Measurements from ENCODE around the gene ADAMTS7.
"Not testable (repeated sequence)": the region's sequence is repeated elsewhere in the genome, so short reads cannot be mapped to it uniquely, and the experiment has no call there.

ADAMTS7 gene

GRCh38 chr15:78765154-78765860, 46.0 kb downstream of the ADAMTS7 start:
- DNase-seq (ENCODE audit: low read depth in 4 of 4, low spot score in 1 of 4) = not testable (repeated sequence)

DNA sequence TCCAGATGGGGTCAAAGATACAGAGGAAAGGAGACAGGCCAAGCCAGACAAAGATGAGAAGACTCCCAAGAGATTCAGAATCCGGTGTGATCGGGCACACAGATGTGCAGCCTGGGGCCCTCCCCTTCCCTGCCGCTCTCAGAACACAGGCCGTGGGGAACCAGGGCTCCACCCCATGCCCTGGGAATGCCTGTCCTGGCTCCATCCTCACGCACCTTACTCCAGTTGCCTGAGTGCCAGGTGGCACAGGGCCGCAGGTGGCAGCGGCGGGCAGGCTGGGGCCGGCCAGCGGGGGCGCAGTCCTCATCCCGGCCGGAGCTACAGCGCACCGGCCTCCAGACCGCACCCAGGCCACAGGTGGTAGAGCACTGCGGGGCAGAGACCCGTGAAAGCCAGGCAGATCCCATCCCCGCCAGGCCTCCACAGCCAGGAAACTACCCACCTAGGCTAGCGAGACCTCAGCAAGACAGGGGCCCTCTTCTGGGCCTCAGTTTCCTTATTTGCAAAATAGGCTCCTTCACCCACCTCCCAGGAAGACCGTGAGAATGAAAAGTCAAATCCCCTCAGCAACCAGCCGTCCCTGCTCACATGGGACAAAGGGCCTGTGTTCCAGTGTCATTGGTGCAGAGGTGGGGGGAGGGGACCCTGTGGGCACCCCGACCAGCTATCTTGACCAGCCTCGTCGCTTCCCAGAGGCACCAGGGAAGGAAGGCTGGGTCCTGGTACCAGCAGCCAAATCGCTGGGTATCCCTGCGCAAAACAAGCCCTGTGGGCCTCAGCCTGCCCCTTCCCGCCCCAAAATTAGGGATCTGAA, 46.7 kb downstream of the ADAMTS7 start:
- DNase-seq (ENCODE audit: low read depth in 4 of 4, low spot score in 1 of 4) = not testable (repeated sequence)

DNA sequence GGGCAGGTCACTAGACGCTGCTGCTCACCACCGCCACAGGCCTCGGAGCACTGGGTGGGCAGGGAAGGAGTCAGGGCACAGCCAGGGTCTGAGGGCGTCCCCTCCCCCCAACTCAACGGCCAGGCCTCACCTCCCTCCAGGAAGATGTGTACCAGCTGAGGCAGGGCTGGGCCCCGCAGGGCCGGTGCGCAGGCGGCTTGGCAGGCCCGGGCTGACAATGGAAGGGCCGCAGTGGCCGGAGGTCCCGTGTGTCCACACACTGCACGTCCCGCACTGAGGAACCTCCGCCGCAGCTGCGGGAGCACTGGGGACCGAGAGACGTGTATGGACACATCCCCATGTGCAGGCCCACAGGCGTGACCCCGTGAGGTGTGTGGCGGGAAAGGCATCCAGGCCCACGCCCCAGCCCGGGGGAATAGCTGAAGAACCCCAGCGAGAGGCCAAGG, 47.4 kb downstream of the ADAMTS7 start:
- DNase-seq (ENCODE audit: low read depth in 4 of 4, low spot score in 1 of 4) = no peak

GRCh38 chr15:78762985-78763795, 48.1 kb downstream of the ADAMTS7 start:
- DNase-seq (ENCODE audit: low read depth in 4 of 4, low spot score in 1 of 4) = no peak

- not testable (repeated sequence) for DNase-seq (ENCODE audit: low read depth in 4 of 4, low spot score in 1 of 4)
Measured at GRCh38 chr15:78762386-78762961, 48.8 kb downstream of the ADAMTS7 start.

- no peak for DNase-seq (ENCODE audit: low read depth in 4 of 4, low spot score in 1 of 4)
Measured at GRCh38 chr15:78761891-78762385, 49.3 kb downstream of the ADAMTS7 start.

GRCh38 chr15:78761475-78761874, 49.8 kb downstream of the ADAMTS7 start:
- peak; percentile 35 to 59 (median 48) for DNase-seq (ENCODE audit: low read depth in 4 of 4, low spot score in 1 of 4)

DNA sequence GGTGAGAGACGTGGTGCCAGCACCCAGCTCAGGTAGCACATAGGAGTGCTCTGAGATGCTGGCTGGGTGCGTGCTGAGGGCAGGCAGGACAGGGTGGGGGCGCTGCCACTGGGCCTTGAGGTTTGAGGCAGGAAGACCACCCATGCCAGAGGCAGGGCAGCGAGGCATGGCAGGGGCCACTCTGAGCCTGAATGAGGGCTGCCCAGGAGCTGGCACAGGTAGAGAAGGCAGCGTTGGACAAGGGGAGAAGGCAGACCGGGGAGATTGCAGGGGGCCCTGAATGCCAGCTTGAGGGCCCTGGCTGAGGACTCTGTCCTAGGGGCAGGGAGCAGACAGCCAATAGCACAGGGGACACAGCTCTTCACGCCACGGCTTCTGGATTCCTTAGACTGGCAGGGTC, 50.2 kb downstream of the ADAMTS7 start:
- no peak for DNase-seq (ENCODE audit: low read depth in 4 of 4, low spot score in 1 of 4)

GRCh38 chr15:78760091-78760882, 51.0 kb downstream of the ADAMTS7 start:
- not testable (repeated sequence) for DNase-seq (ENCODE audit: low read depth in 4 of 4, low spot score in 1 of 4)

DNA sequence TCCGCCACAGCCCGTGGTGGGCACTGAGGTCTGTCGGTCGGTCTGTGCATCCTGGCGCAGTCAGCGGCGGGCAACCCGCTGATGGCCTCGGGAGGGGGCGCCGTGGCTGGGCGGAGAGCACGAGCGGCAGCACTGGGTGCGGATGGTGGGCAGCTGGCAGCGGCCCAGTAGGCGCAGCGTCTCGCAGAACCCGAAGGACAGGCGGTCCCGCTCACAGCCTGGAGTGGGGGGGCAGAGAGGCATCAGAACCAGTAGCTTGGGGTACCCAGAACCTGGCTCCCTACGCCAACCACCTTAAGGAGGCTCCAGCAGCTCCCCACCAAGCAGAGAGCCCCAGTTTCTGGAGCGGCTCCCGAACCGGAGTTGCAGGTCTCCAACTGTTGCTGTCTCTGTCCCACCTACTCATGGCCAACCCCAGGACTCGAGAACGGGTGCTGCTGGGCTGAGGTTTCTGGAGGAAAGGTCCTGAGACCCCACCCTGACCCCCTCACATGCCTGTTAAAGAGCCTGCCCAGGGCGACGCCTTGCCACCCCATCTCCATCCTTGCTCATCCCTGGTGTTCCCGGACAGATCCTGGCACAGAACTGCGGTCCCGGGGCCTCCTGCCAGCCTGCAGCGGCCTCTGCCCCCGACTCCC, 51.8 kb downstream of the ADAMTS7 start:
- not testable (repeated sequence) for DNase-seq (ENCODE audit: low read depth in 4 of 4, low spot score in 1 of 4)

GRCh38 chr15:78758486-78759200, 52.6 kb downstream of the ADAMTS7 start:
- not testable (repeated sequence) for DNase-seq (ENCODE audit: low read depth in 4 of 4, low spot score in 1 of 4)

DNA sequence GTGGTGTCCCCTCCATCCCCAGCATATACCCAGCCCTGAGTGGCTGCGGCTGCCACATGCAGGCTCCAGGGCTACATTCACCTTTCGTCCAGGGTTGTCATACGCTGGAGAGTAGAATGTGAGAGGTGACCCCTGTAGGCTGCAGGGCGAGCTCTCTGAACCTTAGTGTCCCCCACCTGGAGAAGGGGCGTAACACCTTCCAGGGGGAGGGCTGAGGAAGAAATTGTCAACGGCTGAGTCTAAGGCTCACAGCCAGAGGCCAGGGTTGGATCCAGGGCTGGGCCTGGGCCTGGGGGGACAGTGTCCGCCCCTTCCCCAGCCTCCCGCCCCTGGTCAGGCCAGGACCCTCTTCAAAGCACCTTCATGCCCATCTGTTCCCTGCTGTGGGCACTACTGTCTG, 53.2 kb downstream of the ADAMTS7 start:
- not testable (repeated sequence) for DNase-seq (ENCODE audit: low read depth in 4 of 4, low spot score in 1 of 4)

- no peak for DNase-seq (ENCODE audit: low read depth in 4 of 4, low spot score in 1 of 4)
Measured at GRCh38 chr15:78757636-78757905, 53.7 kb downstream of the ADAMTS7 start.

- peak in 3 of 4 experiments; percentile 8 to 49 (median 38) for DNase-seq (ENCODE audit: low read depth in 4 of 4, low spot score in 1 of 4)
Measured at GRCh38 chr15:78756781-78757635, 54.3 kb downstream of the ADAMTS7 start.

DNA sequence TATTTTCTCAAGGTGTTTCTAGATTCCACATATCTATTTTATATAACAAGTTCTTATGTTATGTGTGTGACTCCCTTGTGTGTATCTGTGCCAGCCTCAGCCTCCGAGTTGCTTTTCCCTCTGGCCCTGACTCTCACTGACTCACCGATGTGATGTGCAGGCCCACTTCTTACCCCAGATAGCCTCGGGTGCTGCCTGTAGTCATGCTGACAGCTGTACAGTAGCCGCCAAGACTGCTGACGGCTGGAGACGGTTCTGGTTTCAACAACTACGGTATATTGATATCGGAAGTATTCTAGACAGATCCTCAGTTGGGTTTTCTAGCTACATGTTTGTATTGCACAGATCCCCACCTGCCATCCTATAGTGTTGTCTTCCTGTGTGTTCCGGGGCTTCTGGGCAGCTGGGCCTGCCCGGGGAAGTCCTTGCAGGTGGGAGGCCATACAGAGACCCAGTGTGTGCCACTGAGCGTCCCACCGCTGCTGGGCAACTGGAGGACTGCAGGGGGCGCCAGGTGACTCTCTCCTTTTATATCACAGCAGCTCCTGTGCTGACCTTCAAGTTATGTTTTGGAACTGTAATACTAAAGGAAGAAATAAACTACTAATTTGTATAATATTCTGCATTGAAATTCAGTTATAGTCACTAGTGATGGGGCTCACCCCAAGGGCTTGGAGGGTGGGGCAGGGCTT, 55.2 kb downstream of the ADAMTS7 start:
- not testable (repeated sequence) for DNase-seq (ENCODE audit: low read depth in 4 of 4, low spot score in 1 of 4)

- not testable (repeated sequence) for DNase-seq (ENCODE audit: low read depth in 4 of 4, low spot score in 1 of 4)
Measured at GRCh38 chr15:78754637-78755280, 56.5 kb downstream of the ADAMTS7 start.

Measured in stimulated activated CD4-positive, alpha-beta T cell treated with anti-CD3 and anti-CD28 coated beads, Interleukin-1b, Interleukin-23, amount 100 ng/mL, for 24 hours (primary cell).